WTC11 (cell line): ENCODE measurements around the gene RABEP2. TPM values are rescaled to one million over a fixed set of nuclear protein-coding genes. Genes with fewer than 3 reads are reported as not detected.
A peak's percentile ranks its signal among the peaks of the same experiment; 100 is the strongest.

ENCODE experiments used
- ATAC-seq: fragments of 200-7000 bp; cut with Tn5 transposase; 2 replicates; pipeline ENCODE4 v1.10.0; 2021; ENCODE audit warnings: mild to moderate bottlenecking, moderate library complexity
- CTCF ChIA-PET: fragments of 300-600 bp; sonication (Branson Sonifier 250); formaldehyde crosslinking; loops from one replicate; lab custom pipeline; 2021; ENCODE audit warnings: antibody characterized with exemption; lab: Charles Lee
- POLR2A ChIA-PET: fragments of 350-600 bp; sonication (Branson Sonifier 250); formaldehyde crosslinking; loops from one replicate; lab custom pipeline; 2021; ENCODE audit warnings: antibody characterized with exemption; lab: Charles Lee
- DNase-seq: peaks from one replicate; pipeline ENCODE4 v3.0.0; 2021; ENCODE audit warnings: low spot score
- H3K27ac Mint-ChIP-seq: 2 replicates; pipeline ENCODE4 v1.8.0; 2021; ENCODE audit warnings: mixed read lengths
- H3K27me3 Mint-ChIP-seq: 2 replicates; pipeline ENCODE4 v1.8.0; 2021; ENCODE audit warnings: low read depth, mild to moderate bottlenecking, moderate library complexity, mixed read lengths
- H3K36me3 Mint-ChIP-seq: 2 replicates; pipeline ENCODE4 v1.8.0; 2021; ENCODE audit warnings: mixed read lengths
- H3K4me1 Mint-ChIP-seq: 2 replicates; pipeline ENCODE4 v1.8.0; 2022; ENCODE audit warnings: mixed read lengths
- H3K4me3 Mint-ChIP-seq: 2 replicates; pipeline ENCODE4 v1.8.0; 2021; ENCODE audit warnings: mild to moderate bottlenecking, moderate library complexity, mixed read lengths
- H3K9me3 Mint-ChIP-seq: 2 replicates; pipeline ENCODE4 v1.8.0; 2021; ENCODE audit warnings: mixed read lengths
- ATF1 ChIP-seq: sonication (generic); formaldehyde crosslinking; IDR thresholded peaks from 2 replicates; pipeline ENCODE4 v1.8.1; 2023; ENCODE audit warnings: mild to moderate bottlenecking, moderate library complexity, missing genetic modification reagents
- CBFB ChIP-seq: sonication (generic); formaldehyde crosslinking; IDR thresholded peaks from 2 replicates; pipeline ENCODE4 v1.8.1; 2022; ENCODE audit warnings: mild to moderate bottlenecking, low read depth, missing genetic modification reagents
- E2F4 ChIP-seq: sonication (generic); formaldehyde crosslinking; IDR thresholded peaks from 2 replicates; pipeline ENCODE4 v1.8.1; 2022; ENCODE audit warnings: low read depth, mild to moderate bottlenecking, moderate library complexity, missing genetic modification reagents, borderline replicate concordance
- ESRRA ChIP-seq: sonication (generic); formaldehyde crosslinking; IDR thresholded peaks from 2 replicates; pipeline ENCODE4 v1.8.1; 2022; ENCODE audit warnings: mild to moderate bottlenecking, missing genetic modification reagents, borderline replicate concordance
- ETV6 ChIP-seq: sonication (generic); formaldehyde crosslinking; IDR thresholded peaks from 2 replicates; pipeline ENCODE4 v1.8.1; 2022; ENCODE audit warnings: mild to moderate bottlenecking, missing genetic modification reagents
- FOXJ3 ChIP-seq: sonication (generic); formaldehyde crosslinking; IDR thresholded peaks from 2 replicates; pipeline ENCODE4 v1.9.0; 2021; ENCODE audit warnings: missing genetic modification reagents, mild to moderate bottlenecking, borderline replicate concordance
- JUN ChIP-seq: sonication (generic); formaldehyde crosslinking; IDR thresholded peaks from 2 replicates; pipeline ENCODE4 v1.8.0; 2023; ENCODE audit warnings: mild to moderate bottlenecking, missing genetic modification reagents
- NFE2L1 ChIP-seq: sonication (generic); formaldehyde crosslinking; IDR thresholded peaks from 2 replicates; pipeline ENCODE4 v1.8.1; 2023; ENCODE audit warnings: missing genetic modification reagents
- NR3C1 ChIP-seq: sonication (generic); formaldehyde crosslinking; conservative IDR thresholded peaks from 2 replicates; pipeline ENCODE4 v1.8.1; 2023; ENCODE audit warnings: low read depth, mild to moderate bottlenecking, missing genetic modification reagents
- SOX15 ChIP-seq: fragments of 250-450 bp; sonication (Bioruptor Pico); IDR thresholded peaks from 2 replicates; pipeline ENCODE4 v1.9.0; 2021; ENCODE audit warnings: mild to moderate bottlenecking
- SP1 ChIP-seq: sonication (generic); formaldehyde crosslinking; conservative IDR thresholded peaks from 2 replicates; pipeline ENCODE4 v1.8.1; 2022; ENCODE audit warnings: missing genetic modification reagents
- ZBTB21 ChIP-seq: sonication (generic); formaldehyde crosslinking; IDR thresholded peaks from 2 replicates; pipeline ENCODE4 v1.8.1; 2023; ENCODE audit warnings: mild to moderate bottlenecking, missing genetic modification reagents, borderline replicate concordance
- ZNF512 ChIP-seq: sonication (generic); formaldehyde crosslinking; IDR thresholded peaks from 2 replicates; pipeline ENCODE4 v1.8.1; 2022; ENCODE audit warnings: missing genetic modification reagents, borderline replicate concordance
- total RNA-seq: library from RNA; stranded (reverse); gene quantifications from 3 replicates; pipeline ENCODE4 v1.2.3, GENCODE V29; 2021
- TF ChIP-seq, protein P1 (sequence below): sonication (generic); formaldehyde crosslinking; IDR thresholded peaks from 2 replicates; pipeline ENCODE4 v1.8.0; 2022; ENCODE audit warnings: mild to moderate bottlenecking, missing genetic modification reagents
- TF ChIP-seq, protein P2 (sequence below): fragments of 250-450 bp; sonication (Bioruptor Pico); IDR thresholded peaks from 2 replicates; pipeline ENCODE4 v1.8.0; 2021; ENCODE audit warnings: mild to moderate bottlenecking

RABEP2 gene
- total RNA-seq, 1 experiment from 2014 or later = 24.0 TPM

DNA sequence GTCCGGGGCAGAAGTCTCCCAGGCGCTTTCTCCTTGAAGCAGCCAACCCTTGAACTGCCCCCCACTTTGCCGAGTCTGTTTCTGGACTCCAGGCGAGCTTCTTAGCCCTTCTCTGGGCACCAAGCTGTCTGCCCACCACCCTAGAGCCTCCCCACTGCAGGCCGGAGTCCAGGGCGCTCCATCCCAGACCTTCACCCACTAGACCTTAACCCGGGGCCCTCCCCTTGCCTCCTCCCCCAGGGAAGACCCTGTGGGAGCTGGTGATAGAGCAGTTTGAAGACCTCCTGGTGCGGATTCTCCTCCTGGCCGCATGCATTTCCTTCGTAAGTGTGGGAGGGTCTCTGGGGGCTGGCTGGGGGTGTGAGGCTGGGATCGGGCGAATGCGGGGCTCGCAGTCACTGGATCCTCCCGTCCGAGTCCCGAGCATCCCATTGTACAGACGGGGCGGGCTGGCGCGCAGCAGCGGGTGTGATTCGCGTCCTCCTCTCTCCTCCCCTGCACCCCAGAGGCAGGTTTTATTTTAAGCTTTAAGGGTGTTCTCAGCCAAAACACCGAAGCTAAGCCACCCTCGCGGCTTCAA lies 45.7 kb downstream of the RABEP2 start:
- peaks cover 39% of the 10 kb centered on the region for H3K4me1 Mint-ChIP-seq
- TF ChIP-seq CBFB (CRISPR knock-in tag) = no peak
- TF ChIP-seq E2F4 (CRISPR knock-in tag) = no peak
- no peak for TF ChIP-seq ESRRA (CRISPR knock-in tag)
- TF ChIP-seq JUN = no peak
- no peak for TF ChIP-seq NR3C1 (CRISPR knock-in tag)
- no peak for DNase-seq
- peak overlapping the region; percentile 84 for H3K4me3 Mint-ChIP-seq
- CTCF ChIA-PET = interaction anchor here (0.9 to 2.6 kb wide), 3 partner anchors 14 to 66 kb away, joined by 3 to 12 read pairs (median 9); no protein-coding TSS in a partner anchor
- no peaks in the 10 kb centered on the region for H3K9me3 Mint-ChIP-seq
- H3K36me3 Mint-ChIP-seq = no peaks in the 10 kb centered on the region
- H3K27me3 Mint-ChIP-seq = peaks cover 28% of the 10 kb centered on the region
- ATAC-seq = peak; percentile 16
- POLR2A ChIA-PET = interaction anchor here (1.1 kb wide), 1 partner anchor 45 kb away, joined by 4 read pairs; no protein-coding TSS in a partner anchor
- H3K27ac Mint-ChIP-seq = no peak overlapping the region

DNA sequence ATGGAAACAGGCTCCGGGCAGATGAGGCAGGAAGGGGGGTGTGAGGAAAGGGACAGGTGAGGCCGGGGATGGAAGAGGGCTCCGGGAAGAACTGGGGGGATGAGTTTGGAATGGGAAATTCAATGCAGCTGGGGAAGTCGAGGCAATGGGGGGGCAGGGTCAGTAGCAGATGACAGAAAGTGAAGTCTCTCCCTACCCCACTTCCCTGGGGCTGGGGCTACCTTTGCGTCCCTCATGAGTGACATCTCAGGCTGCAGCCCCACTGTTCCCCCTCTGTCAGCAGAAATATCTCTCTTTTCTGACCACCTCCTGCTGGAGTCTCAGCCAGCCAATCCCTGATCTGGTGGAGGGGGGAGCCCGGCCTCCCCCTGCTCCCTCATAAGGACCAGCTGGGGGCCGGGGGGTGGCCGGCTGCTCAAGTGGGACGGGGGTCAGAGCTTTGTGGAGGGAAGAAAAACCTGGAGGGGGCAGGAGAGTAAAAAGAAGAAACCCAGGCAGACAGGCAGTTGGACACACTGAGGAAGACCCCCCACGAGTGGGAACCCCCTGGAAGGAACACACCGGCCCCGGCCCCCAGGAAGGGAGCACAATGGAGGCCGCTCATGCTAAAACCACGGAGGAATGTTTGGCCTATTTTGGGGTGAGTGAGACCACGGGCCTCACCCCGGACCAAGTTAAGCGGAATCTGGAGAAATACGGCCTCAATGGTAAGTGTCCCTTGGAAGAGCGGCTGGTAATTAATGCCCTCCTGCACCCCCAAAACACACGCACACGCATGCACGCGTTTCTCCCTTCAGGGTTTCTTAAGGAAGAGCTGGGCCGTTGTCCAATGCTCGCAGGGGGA lies 46.7 kb downstream of the RABEP2 start, which contains the start of gene ATP2A1:
Gene ATP2A1 (plus strand): TSS at position 406 of the 844 bp plus-strand sequence. CDS start 184 bp downstream, at position 590.
- Mint-ChIP-seq H3K27ac (no peak within 1 kb of the TSS; the same call in 1 of the 2 replicates), H3K27me3 (peaks cover 28% of the 10 kb centered on the region), H3K4me3 (peak within 1 kb of the TSS; percentile 84)
- DNase-seq (no peak), ATAC-seq (no peak)
- CTCF ChIA-PET = interaction anchor here (0.5 kb wide), 1 partner anchor 33 kb away, joined by 4 read pairs; no protein-coding TSS in a partner anchor
- TF ChIP-seq ETV6 (CRISPR knock-in tag) (no peak), ATF1 (CRISPR knock-in tag) (no peak), SOX15 (CRISPR knock-in tag) (no peak), FOXJ3 (CRISPR knock-in tag) (no peak), ZBTB21 (CRISPR knock-in tag) (no peak), ZNF512 (CRISPR knock-in tag) (no peak), SP1 (CRISPR knock-in tag) (no peak), NFE2L1 (CRISPR knock-in tag) (no peak)
- TF ChIP-seq, protein P1, sequence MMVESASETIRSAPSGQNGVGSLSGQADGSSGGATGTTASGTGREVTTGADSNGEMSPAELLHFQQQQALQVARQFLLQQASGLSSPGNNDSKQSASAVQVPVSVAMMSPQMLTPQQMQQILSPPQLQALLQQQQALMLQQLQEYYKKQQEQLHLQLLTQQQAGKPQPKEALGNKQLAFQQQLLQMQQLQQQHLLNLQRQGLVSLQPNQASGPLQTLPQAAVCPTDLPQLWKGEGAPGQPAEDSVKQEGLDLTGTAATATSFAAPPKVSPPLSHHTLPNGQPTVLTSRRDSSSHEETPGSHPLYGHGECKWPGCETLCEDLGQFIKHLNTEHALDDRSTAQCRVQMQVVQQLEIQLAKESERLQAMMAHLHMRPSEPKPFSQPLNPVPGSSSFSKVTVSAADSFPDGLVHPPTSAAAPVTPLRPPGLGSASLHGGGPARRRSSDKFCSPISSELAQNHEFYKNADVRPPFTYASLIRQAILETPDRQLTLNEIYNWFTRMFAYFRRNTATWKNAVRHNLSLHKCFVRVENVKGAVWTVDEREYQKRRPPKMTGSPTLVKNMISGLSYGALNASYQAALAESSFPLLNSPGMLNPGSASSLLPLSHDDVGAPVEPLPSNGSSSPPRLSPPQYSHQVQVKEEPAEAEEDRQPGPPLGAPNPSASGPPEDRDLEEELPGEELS (CRISPR knock-in tag) = no peak
- TF ChIP-seq, protein P2, sequence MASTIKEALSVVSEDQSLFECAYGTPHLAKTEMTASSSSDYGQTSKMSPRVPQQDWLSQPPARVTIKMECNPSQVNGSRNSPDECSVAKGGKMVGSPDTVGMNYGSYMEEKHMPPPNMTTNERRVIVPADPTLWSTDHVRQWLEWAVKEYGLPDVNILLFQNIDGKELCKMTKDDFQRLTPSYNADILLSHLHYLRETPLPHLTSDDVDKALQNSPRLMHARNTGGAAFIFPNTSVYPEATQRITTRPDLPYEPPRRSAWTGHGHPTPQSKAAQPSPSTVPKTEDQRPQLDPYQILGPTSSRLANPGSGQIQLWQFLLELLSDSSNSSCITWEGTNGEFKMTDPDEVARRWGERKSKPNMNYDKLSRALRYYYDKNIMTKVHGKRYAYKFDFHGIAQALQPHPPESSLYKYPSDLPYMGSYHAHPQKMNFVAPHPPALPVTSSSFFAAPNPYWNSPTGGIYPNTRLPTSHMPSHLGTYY (CRISPR knock-in tag) = no peak
- TF ChIP-seq, all 79 proteins: peak for 0
- peaks cover 2% of the 10 kb centered on the region; the same call in 1 of the 2 replicates for H3K36me3 Mint-ChIP-seq
- POLR2A ChIA-PET = no interaction called here
- H3K9me3 Mint-ChIP-seq = no peaks in the 10 kb centered on the region
- H3K4me1 Mint-ChIP-seq = peaks cover 30% of the 10 kb centered on the region
